Panc1 (cell line): ENCODE measurements around the gene MYBPH. TPM values are rescaled to one million over a fixed set of nuclear protein-coding genes. Genes with fewer than 3 reads are reported as not detected.

Experiments used
- ATAC-seq: fragments of 200-7000 bp; cut with Tn5 transposase; 2 replicates; pipeline ENCODE4 v1.9.1; 2020; ENCODE audit warnings: mild to moderate bottlenecking, moderate library complexity
- Bru-seq: library from RNA; stranded (reverse); fragments of 400-500 nt; gene quantifications from one replicate; lab custom pipeline; 2021; lab: Mats Ljungman, UMichigan
- BruChase-seq, 2 experiments: library from RNA; stranded (reverse); fragments of 400-500 nt; gene quantifications; one replicate each; lab custom pipeline; 2021; lab: Mats Ljungman, UMichigan
- BruUV-seq: library from RNA; stranded (reverse); fragments of 400-500 nt; replicated peaks from 2 replicates; lab custom pipeline; 2021; lab: Mats Ljungman, UMichigan
- CTCF ChIA-PET: fragments of 300-600 bp; sonication (Branson Sonifier 250); formaldehyde crosslinking; loops from one replicate; lab custom pipeline; 2022; ENCODE audit warnings: antibody characterized with exemption; lab: Charles Lee
- POLR2A ChIA-PET: fragments of 300-600 bp; sonication (Branson Sonifier 250); formaldehyde crosslinking; loops from one replicate; lab custom pipeline; 2022; ENCODE audit warnings: antibody characterized with exemption; lab: Charles Lee
- DNase-seq: peaks from one replicate; pipeline ENCODE4 v3.0.0-alpha.2; 2010; ENCODE audit warnings: low read depth, low spot score
- H3K27ac ChIP-seq: 2 replicates; pipeline ENCODE4 v1.5.1; 2011; ENCODE audit warnings: mild to moderate bottlenecking, low read length, inconsistent platforms
- H3K27me3 ChIP-seq: fragments of 200-500 bp; sonication (Bioruptor generic); 2 replicates; pipeline ENCODE4 v1.6.0; 2014; ENCODE audit warnings: low read length, inconsistent platforms; ENCODE audit not compliant: control insufficient read depth, insufficient read depth
- H3K36me3 ChIP-seq: fragments of 200-500 bp; sonication (Bioruptor generic); 2 replicates; pipeline ENCODE4 v1.5.1; 2014; ENCODE audit warnings: inconsistent platforms, mild to moderate bottlenecking, low read length, moderate library complexity; ENCODE audit not compliant: control insufficient read depth, insufficient read depth
- H3K4me1 ChIP-seq: 2 replicates; pipeline ENCODE4 v1.5.1; 2011; ENCODE audit warnings: inconsistent platforms, mild to moderate bottlenecking, low read length, moderate library complexity; ENCODE audit not compliant: control insufficient read depth, insufficient read depth
- H3K4me3 ChIP-seq, 2 experiments: 2 replicates each; pipeline ENCODE4 v1.5.1; 2011 to 2012; ENCODE audit warnings: low read depth in 2 of 2, low read length in 2 of 2, mild to moderate bottlenecking in 2 of 2, inconsistent platforms in 1 of 2, moderate library complexity in 1 of 2
- H3K9me3 ChIP-seq: fragments of 200-500 bp; sonication (Bioruptor generic); 2 replicates; pipeline ENCODE4 v1.5.1; 2014; ENCODE audit warnings: low read depth, mild to moderate bottlenecking, inconsistent platforms, low read length, moderate library complexity; ENCODE audit not compliant: control insufficient read depth, insufficient read depth
- POLR2AphosphoS5 ChIP-seq: IDR thresholded peaks from 2 replicates; pipeline ENCODE4 v1.6.1; 2012; ENCODE audit warnings: mild to moderate bottlenecking, low read depth, low read length, moderate library complexity
- SIN3A ChIP-seq: IDR thresholded peaks from 2 replicates; pipeline ENCODE4 v1.6.1; 2012; ENCODE audit warnings: low read depth, mild to moderate bottlenecking, low read length, moderate library complexity, borderline replicate concordance; ENCODE audit not compliant: insufficient read depth
- TCF7L2 ChIP-seq: IDR thresholded peaks from 2 replicates; pipeline ENCODE4 v1.6.1; 2011; ENCODE audit warnings: mild to moderate bottlenecking, low read depth, low read length, inconsistent platforms
- in situ Hi-C: cut with HindIII; loops from 2 replicates; pipeline ENCODE4 v1.10.0; 2016; ENCODE audit warnings: low sequenced_read_pairs, low pct_unique_long_range_greater_than_20kb
- intact Hi-C: fragments of 100-400 bp; cut with micrococcal nuclease; formaldehyde crosslinking; loops from one replicate; pipeline ENCODE4 v1.10.0; 2022; ENCODE audit not compliant: unreplicated experiment
- long read RNA-seq: library from polyadenylated mRNA; unstranded; transcript quantifications from one replicate; pipeline ENCODE4 v2.0.0, GENCODE V29; 2021; ENCODE audit not compliant: unreplicated experiment
- polyA plus RNA-seq: library from polyadenylated mRNA; unstranded; fragments of >200 nt; gene quantifications from one replicate; pipeline ENCODE4 v1.2.1, GENCODE V29; 2012; ENCODE audit warnings: missing spikeins; ENCODE audit not compliant: insufficient read length
- total RNA-seq: library from RNA; stranded (reverse); gene quantifications from one replicate; pipeline ENCODE4 v1.2.1, GENCODE V29; 2021; ENCODE audit not compliant: unreplicated experiment
- TF ChIP-seq, protein P1 (sequence below), 2 experiments: IDR thresholded peaks; 2 replicates each; pipeline ENCODE4 v1.6.1; 2011 to 2012; ENCODE audit warnings: low read depth in 2 of 2, control low read depth in 1 of 2, low read length in 1 of 2, mild to moderate bottlenecking in 1 of 2, moderate library complexity in 1 of 2; ENCODE audit not compliant: insufficient read depth in 1 of 2
- TF ChIP-seq, protein P2 (sequence below): fragments of 450-650 bp; IDR thresholded peaks from 2 replicates; pipeline ENCODE4 v1.5.1; 2017; ENCODE audit warnings: mild to moderate bottlenecking

The MYBPH gene, protein sequence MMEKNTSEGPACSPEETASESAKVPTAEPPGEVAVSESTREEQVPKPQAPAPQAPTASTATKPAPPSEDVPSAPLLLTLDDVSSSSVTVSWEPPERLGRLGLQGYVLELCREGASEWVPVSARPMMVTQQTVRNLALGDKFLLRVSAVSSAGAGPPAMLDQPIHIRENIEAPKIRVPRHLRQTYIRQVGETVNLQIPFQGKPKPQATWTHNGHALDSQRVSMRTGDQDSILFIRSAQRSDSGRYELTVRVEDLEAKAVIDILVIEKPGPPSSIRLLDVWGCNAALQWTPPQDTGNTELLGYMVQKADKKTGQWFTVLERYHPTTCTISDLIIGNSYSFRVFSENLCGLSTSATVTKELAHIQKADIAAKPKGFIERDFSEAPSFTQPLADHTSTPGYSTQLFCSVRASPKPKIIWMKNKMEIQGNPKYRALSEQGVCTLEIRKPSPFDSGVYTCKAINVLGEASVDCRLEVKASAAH
- total RNA-seq (not detected), Bru-seq, nascent RNA (not detected), BruChase-seq, experiment 1, labeled RNA remaining after a 2-hour chase (not detected), BruChase-seq, experiment 2, labeled RNA remaining after a 6-hour chase (not detected)
- polyA plus RNA-seq, result not detected
- long read RNA-seq, result 0 reads

DNA sequence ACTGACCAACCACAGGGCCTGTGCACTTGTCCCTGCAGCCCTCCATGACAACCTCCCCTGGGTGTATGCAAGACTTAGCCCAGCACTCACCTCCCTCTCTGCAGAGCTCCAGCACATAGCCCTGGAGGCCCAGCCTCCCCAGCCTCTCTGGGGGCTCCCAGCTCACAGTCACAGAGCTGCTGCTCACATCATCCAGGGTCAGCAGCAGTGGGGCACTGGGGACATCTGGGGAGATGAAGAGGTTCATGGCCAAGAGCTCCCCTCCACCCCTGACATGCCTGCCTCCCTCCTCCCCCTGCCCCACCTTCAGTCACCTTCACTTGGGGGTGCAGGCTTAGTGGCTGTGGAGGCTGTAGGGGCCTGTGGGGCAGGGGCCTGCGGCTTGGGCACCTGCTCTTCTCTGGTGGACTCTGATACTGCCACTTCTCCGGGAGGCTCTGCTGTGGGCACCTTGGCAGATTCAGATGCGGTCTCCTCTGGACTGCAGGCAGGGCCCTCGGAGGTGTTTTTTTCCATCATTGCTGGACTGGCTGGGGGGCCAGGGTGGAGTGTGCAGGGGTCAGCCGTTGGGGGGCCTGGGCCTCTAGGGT lies at the start of gene MYBPH:
Gene MYBPH (minus strand): TSS at position 590 of the 590 bp plus-strand sequence. CDS start 71 bp downstream, at position 519.
- BruUV-seq, result no TSS peak
- Histone ChIP-seq H3K27me3 (no peaks in the 10 kb centered on the region), H3K27ac (no peak within 1 kb of the TSS), H3K9me3 (no peaks in the 10 kb centered on the region), H3K4me1 (no peaks in the 10 kb centered on the region; the same call in 1 of the 2 replicates), H3K4me3 (no peak within 1 kb of the TSS), H3K36me3 (no peaks in the 10 kb centered on the region)
- ChIA-PET POLR2A (no interaction called here), CTCF (no interaction called here)
- in situ Hi-C loops, result no loop called here
- DNase-seq, result no peak
- intact Hi-C loops, result no loop called here
- ATAC-seq, result no peak
- TF ChIP-seq, protein P1, sequence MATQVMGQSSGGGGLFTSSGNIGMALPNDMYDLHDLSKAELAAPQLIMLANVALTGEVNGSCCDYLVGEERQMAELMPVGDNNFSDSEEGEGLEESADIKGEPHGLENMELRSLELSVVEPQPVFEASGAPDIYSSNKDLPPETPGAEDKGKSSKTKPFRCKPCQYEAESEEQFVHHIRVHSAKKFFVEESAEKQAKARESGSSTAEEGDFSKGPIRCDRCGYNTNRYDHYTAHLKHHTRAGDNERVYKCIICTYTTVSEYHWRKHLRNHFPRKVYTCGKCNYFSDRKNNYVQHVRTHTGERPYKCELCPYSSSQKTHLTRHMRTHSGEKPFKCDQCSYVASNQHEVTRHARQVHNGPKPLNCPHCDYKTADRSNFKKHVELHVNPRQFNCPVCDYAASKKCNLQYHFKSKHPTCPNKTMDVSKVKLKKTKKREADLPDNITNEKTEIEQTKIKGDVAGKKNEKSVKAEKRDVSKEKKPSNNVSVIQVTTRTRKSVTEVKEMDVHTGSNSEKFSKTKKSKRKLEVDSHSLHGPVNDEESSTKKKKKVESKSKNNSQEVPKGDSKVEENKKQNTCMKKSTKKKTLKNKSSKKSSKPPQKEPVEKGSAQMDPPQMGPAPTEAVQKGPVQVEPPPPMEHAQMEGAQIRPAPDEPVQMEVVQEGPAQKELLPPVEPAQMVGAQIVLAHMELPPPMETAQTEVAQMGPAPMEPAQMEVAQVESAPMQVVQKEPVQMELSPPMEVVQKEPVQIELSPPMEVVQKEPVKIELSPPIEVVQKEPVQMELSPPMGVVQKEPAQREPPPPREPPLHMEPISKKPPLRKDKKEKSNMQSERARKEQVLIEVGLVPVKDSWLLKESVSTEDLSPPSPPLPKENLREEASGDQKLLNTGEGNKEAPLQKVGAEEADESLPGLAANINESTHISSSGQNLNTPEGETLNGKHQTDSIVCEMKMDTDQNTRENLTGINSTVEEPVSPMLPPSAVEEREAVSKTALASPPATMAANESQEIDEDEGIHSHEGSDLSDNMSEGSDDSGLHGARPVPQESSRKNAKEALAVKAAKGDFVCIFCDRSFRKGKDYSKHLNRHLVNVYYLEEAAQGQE (IDR thresholded peaks at IDR 0.05; ENCODE audit: insufficient read depth in 1 of 2, low read depth in 2 of 2, low read length in 1 of 2), result no peak
- TF ChIP-seq, protein P2, sequence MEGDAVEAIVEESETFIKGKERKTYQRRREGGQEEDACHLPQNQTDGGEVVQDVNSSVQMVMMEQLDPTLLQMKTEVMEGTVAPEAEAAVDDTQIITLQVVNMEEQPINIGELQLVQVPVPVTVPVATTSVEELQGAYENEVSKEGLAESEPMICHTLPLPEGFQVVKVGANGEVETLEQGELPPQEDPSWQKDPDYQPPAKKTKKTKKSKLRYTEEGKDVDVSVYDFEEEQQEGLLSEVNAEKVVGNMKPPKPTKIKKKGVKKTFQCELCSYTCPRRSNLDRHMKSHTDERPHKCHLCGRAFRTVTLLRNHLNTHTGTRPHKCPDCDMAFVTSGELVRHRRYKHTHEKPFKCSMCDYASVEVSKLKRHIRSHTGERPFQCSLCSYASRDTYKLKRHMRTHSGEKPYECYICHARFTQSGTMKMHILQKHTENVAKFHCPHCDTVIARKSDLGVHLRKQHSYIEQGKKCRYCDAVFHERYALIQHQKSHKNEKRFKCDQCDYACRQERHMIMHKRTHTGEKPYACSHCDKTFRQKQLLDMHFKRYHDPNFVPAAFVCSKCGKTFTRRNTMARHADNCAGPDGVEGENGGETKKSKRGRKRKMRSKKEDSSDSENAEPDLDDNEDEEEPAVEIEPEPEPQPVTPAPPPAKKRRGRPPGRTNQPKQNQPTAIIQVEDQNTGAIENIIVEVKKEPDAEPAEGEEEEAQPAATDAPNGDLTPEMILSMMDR, result no peak
- TF ChIP-seq TCF7L2 (no peak), POLR2AphosphoS5 (no peak), SIN3A (no peak)

DNA sequence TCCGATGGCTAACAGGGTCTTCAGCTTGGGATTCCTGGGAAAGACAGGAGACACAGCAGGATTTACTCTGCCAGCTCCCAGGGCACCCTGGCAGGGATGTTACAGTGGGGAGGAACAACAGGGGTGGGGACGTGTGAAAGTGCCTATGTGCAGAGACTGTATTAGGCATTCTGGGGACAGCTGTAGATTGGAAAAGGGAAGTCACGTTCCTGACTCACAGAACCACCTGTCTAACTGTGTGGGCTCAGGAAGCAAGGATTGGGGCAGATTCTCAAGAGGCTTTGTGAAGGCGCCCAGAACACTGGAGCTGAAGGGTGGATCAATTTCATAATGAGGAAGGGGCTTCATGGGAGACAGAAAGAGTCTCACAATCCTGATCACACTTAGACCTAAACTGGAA lies 49.4 kb upstream of the MYBPH start:
- Histone ChIP-seq H3K36me3 (no peaks in the 10 kb centered on the region), H3K4me1 (no peaks in the 10 kb centered on the region), H3K9me3 (no peaks in the 10 kb centered on the region), H3K27ac (no peak overlapping the region), H3K4me3 (no peak overlapping the region), H3K27me3 (peaks cover 8% of the 10 kb centered on the region)
- intact Hi-C loops, result no loop called here
- ChIA-PET POLR2A (no interaction called here), CTCF (no interaction called here)
- in situ Hi-C loops, result no loop called here
- BruUV-seq, result no TSS peak
- TF ChIP-seq SIN3A (no peak), TCF7L2 (no peak), POLR2AphosphoS5 (no peak)
- TF ChIP-seq, protein P2, result no peak
- TF ChIP-seq, protein P1 (IDR thresholded peaks at IDR 0.05; ENCODE audit: insufficient read depth in 1 of 2, low read depth in 2 of 2, low read length in 1 of 2), result no peak
- ATAC-seq, result no peak
- no peak for DNase-seq
